Measurements from ENCODE around the gene C11orf65.
"Not testable (repeated sequence)": the region's sequence is repeated elsewhere in the genome, so short reads cannot be mapped to it uniquely, and the experiment has no call there.

The C11orf65 gene

DNA sequence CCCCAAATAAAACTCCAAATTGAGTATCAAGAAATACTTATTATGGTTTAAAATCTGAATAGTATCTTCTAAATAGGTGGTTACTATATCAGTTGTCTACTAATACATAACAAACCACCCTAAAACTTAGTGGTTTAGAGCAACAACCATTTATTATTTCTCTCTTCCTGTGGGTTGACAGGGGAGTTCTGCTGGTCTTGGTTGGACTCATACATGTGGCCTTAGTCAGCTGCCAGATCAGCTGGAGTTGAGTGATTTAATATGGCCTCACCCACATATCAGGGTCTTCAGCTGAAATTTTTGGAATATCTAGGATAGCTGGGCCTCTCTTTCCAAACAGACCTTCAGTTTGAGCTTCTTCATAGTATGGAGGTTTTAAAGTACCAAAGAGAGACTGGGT, 34.5 kb downstream of the C11orf65 start:
- no peaks in the 10 kb centered on the region for H3K79me2 ChIP-seq (ENCODE audit: insufficient read depth, low read length)
- H4K20me1 ChIP-seq (ENCODE audit: insufficient read depth, low read length): no peaks in the 10 kb centered on the region
- ATAC-seq (ENCODE audit: insufficient read depth, low read depth) (no peak), DNase-seq (no peak)
- H3K4me2 ChIP-seq (ENCODE audit: insufficient read depth, low read length): no peak overlapping the region
- no peak overlapping the region for H3K9ac ChIP-seq (ENCODE audit: low read depth, low read length)
- no peaks in the 10 kb centered on the region for H3K27me3 ChIP-seq (ENCODE audit: insufficient read depth, low read length, poor library complexity)
- TF ChIP-seq, protein P1, sequence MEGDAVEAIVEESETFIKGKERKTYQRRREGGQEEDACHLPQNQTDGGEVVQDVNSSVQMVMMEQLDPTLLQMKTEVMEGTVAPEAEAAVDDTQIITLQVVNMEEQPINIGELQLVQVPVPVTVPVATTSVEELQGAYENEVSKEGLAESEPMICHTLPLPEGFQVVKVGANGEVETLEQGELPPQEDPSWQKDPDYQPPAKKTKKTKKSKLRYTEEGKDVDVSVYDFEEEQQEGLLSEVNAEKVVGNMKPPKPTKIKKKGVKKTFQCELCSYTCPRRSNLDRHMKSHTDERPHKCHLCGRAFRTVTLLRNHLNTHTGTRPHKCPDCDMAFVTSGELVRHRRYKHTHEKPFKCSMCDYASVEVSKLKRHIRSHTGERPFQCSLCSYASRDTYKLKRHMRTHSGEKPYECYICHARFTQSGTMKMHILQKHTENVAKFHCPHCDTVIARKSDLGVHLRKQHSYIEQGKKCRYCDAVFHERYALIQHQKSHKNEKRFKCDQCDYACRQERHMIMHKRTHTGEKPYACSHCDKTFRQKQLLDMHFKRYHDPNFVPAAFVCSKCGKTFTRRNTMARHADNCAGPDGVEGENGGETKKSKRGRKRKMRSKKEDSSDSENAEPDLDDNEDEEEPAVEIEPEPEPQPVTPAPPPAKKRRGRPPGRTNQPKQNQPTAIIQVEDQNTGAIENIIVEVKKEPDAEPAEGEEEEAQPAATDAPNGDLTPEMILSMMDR (IDR thresholded peaks at IDR 0.05; ENCODE audit: borderline replicate concordance, extremely low read depth, low read length, poor library complexity, severe bottlenecking): no peak
- no peak for TF ChIP-seq EZH2 (IDR thresholded peaks at IDR 0.05; ENCODE audit: borderline replicate concordance, low read depth, low read length, severe bottlenecking)
- no peaks in the 10 kb centered on the region for H3K4me1 ChIP-seq (ENCODE audit: insufficient read depth, low read length)
- H3K36me3 ChIP-seq (ENCODE audit: insufficient read depth, low read length): no peaks in the 10 kb centered on the region
- no peak overlapping the region for H3K4me3 ChIP-seq (ENCODE audit: low read depth in 1 of 2, low read length in 2 of 2)
- no peaks in the 10 kb centered on the region for H3K9me3 ChIP-seq (ENCODE audit: insufficient read depth, low read length, severe bottlenecking)
- no peak overlapping the region for H3K27ac ChIP-seq (ENCODE audit: low read length)
- H2AFZ ChIP-seq (ENCODE audit: low read depth, low read length): no peak overlapping the region

DNA sequence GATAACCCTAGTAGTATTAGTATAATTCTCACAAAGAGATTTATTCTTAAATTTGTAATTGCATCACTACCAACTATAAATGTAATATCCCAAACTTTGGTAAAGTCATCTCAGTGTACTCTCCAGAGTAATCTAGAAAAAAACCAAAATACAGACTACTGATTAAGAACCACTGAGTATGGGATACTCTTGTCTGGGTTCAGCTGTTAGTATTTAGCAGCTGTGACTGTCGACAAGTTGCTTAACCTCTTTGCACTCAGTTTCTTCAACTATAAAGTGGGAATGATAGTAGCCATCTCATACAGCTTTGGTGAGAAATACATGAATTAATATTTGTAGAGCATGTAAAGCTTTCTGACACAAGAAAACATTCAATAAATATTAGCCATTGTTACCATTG, 35.3 kb downstream of the C11orf65 start:
- no peaks in the 10 kb centered on the region for H3K79me2 ChIP-seq (ENCODE audit: insufficient read depth, low read length)
- DNase-seq (no peak), ATAC-seq (ENCODE audit: insufficient read depth, low read depth) (no peak)
- H3K36me3 ChIP-seq (ENCODE audit: insufficient read depth, low read length): no peaks in the 10 kb centered on the region
- TF ChIP-seq, protein P1 (IDR thresholded peaks at IDR 0.05; ENCODE audit: borderline replicate concordance, extremely low read depth, low read length, poor library complexity, severe bottlenecking): no peak
- TF ChIP-seq EZH2 (IDR thresholded peaks at IDR 0.05; ENCODE audit: borderline replicate concordance, low read depth, low read length, severe bottlenecking): no peak
- H3K27ac ChIP-seq (ENCODE audit: low read length): no peak overlapping the region
- H3K4me1 ChIP-seq (ENCODE audit: insufficient read depth, low read length): no peaks in the 10 kb centered on the region
- no peaks in the 10 kb centered on the region for H4K20me1 ChIP-seq (ENCODE audit: insufficient read depth, low read length)
- H2AFZ ChIP-seq (ENCODE audit: low read depth, low read length): no peak overlapping the region
- H3K27me3 ChIP-seq (ENCODE audit: insufficient read depth, low read length, poor library complexity): no peaks in the 10 kb centered on the region
- H3K4me2 ChIP-seq (ENCODE audit: insufficient read depth, low read length): no peak overlapping the region
- H3K9me3 ChIP-seq (ENCODE audit: insufficient read depth, low read length, severe bottlenecking): no peaks in the 10 kb centered on the region
- no peak overlapping the region for H3K4me3 ChIP-seq (ENCODE audit: low read depth in 1 of 2, low read length in 2 of 2)
- H3K9ac ChIP-seq (ENCODE audit: low read depth, low read length): no peak overlapping the region

DNA sequence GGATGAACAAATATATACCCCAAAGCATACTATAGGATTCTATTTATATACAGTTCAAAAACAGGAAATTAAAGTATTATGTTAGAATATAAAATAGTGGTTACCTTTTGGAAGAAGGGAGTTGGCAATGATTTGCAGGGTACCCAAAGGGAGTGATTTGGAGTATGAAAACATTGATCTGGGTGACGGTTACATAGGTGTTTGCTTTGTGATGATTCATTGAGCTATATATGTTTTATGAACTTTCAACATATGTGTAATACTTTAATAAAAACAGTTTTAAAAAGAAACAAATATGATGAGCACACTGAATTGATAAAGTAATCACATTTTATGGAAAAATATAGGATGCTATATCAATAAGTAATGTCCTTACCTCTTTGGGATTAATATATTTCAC, 36.0 kb downstream of the C11orf65 start:
- H3K27ac ChIP-seq (ENCODE audit: low read length): no peak overlapping the region
- DNase-seq: no peak
- TF ChIP-seq EZH2 (IDR thresholded peaks at IDR 0.05; ENCODE audit: borderline replicate concordance, low read depth, low read length, severe bottlenecking): no peak
- TF ChIP-seq, protein P1 (IDR thresholded peaks at IDR 0.05; ENCODE audit: borderline replicate concordance, extremely low read depth, low read length, poor library complexity, severe bottlenecking): no peak
- no peak overlapping the region for H3K4me3 ChIP-seq (ENCODE audit: low read depth in 1 of 2, low read length in 2 of 2)
- no peak overlapping the region for H3K9ac ChIP-seq (ENCODE audit: low read depth, low read length)
- ATAC-seq (ENCODE audit: insufficient read depth, low read depth): no peak
- no peak overlapping the region for H3K4me2 ChIP-seq (ENCODE audit: insufficient read depth, low read length)
- H4K20me1 ChIP-seq (ENCODE audit: insufficient read depth, low read length): no peaks in the 10 kb centered on the region
- no peaks in the 10 kb centered on the region for H3K79me2 ChIP-seq (ENCODE audit: insufficient read depth, low read length)
- no peaks in the 10 kb centered on the region for H3K4me1 ChIP-seq (ENCODE audit: insufficient read depth, low read length)
- no peaks in the 10 kb centered on the region for H3K36me3 ChIP-seq (ENCODE audit: insufficient read depth, low read length)
- no peaks in the 10 kb centered on the region for H3K27me3 ChIP-seq (ENCODE audit: insufficient read depth, low read length, poor library complexity)
- no peaks in the 10 kb centered on the region for H3K9me3 ChIP-seq (ENCODE audit: insufficient read depth, low read length, severe bottlenecking)
- H2AFZ ChIP-seq (ENCODE audit: low read depth, low read length): no peak overlapping the region

DNA sequence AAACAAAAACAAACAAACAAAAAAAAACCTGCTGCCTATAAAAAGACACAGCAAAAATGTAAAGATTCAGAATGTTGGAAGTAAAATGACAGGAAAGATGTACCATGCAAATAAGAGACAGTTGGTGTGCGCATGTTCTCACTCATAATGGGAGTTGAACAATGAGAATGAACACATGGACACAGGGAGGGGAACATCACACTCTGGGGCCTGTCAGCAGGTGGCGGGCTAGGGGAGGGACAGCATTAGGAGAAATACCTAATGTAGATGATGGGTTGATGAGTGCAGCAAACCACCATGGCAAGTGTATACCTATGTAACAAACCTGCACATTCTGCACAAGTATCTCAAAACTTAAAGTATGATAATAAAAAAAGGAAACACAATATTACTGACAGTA, 49.8 kb downstream of the C11orf65 start:
- not testable (repeated sequence) for H3K36me3 ChIP-seq (ENCODE audit: insufficient read depth, low read length); H3K4me3 ChIP-seq (ENCODE audit: low read depth in 1 of 2, low read length in 2 of 2); H4K20me1 ChIP-seq (ENCODE audit: insufficient read depth, low read length); H2AFZ ChIP-seq (ENCODE audit: low read depth, low read length); H3K4me1 ChIP-seq (ENCODE audit: insufficient read depth, low read length); H3K9me3 ChIP-seq (ENCODE audit: insufficient read depth, low read length, severe bottlenecking); H3K4me2 ChIP-seq (ENCODE audit: insufficient read depth, low read length); ATAC-seq (ENCODE audit: insufficient read depth, low read depth); H3K9ac ChIP-seq (ENCODE audit: low read depth, low read length); H3K27ac ChIP-seq (ENCODE audit: low read length); H3K79me2 ChIP-seq (ENCODE audit: insufficient read depth, low read length); H3K27me3 ChIP-seq (ENCODE audit: insufficient read depth, low read length, poor library complexity)
- TF ChIP-seq, protein P1 (IDR thresholded peaks at IDR 0.05; ENCODE audit: borderline replicate concordance, extremely low read depth, low read length, poor library complexity, severe bottlenecking): peak; percentile 31
- DNase-seq: peak; percentile 9

Data from DND-41 (cell line).